NCI-H774 (cell line): Measurements from ENCODE around the gene ZNF836.

Experiments
- DNase-seq: peaks from one replicate; lab custom pipeline; 2025; lab: John Stamatoyannopoulos, UW

Gene ZNF836

DNA sequence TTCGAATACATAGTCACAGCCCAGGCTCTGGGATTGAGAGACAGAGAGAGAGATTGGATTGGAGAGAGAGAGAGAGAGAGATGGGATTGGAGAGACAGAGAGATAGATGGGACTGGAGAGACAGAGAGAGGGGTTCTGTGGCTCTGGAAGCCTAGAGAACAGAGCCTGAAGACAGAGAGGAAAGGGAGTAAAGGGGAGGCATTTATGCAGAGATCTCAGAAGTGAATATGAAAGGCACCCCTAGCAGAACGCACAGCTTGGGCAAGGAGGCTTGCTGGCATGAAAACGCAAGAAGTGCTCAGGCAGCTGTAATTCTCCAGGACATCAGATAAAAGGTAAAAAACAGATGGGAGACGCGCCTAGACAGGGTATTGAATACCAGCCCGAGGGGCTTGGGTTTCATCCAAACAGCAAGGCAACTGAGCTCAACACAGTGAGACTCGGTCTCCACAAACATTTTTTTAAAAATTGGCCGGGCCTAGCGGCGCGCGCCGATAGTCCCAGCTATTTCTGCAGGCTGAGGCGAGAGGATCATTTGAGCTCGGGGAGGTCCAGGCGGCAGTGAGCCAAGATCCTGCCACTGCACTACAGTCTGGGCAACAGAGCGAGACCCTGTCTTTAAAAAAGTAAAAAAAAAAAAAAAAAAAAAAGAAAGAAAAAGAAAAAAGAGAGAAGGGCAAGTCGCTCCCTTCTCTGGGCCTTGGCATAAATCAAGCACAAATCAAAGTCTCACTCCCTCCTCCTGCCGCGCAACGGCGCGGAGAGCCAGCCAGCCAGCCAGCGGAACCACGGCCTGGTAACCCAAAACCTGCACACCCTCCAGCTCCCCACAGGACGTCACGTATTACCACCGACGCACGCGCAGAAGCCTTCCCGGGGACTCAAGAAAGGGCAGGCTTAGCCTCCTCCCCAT is 17.7 kb upstream of the ZNF836 start:
- peak; percentile 59 for DNase-seq

GRCh38 chr19:52187407-52187806 is 16.0 kb upstream of the ZNF836 start:
- no peak for DNase-seq

DNA sequence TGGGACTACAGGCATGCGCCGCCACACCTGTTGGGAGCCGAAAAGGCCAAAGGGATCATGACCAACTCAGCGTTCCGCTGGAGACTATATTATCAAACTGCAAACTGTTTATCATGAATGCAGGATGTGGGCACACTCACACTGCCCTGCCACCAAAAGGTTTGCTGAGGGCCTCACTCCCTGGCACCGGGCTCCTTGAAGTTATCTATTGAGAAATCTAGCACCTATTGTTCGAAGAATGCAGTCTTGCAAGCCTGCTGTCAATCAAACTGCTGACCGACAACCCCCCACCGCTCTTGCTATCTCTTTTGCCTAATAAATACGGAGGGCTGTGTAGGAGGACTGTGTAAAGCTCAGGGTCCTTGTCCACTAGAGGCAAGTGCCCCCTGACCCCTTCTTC is 5.2 kb upstream of the ZNF836 start:
- no peak for DNase-seq

DNA sequence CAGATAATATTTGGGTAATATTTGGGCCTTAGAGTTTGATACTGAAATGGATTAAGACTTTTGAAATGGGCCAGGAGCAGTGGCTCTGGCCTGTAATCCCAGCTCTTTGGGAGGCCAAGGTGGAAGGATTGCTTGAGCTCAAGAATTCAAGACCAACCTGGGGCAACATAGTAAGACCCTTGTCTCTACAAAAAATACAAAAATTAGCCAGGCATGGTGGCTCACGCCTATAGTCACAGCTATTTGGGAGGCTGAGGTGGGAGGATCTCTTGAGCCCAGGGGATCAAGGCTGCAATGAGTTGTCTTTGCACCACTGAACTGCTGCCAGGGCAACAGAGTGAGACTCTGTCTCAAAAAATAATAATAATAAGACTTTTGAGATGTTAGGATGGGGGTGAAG is 926 bp upstream of the ZNF836 start:
- DNase-seq: no peak

GRCh38 chr19:52170863-52171320 is 529 bp downstream of the ZNF836 start:
- no peak for DNase-seq

DNA sequence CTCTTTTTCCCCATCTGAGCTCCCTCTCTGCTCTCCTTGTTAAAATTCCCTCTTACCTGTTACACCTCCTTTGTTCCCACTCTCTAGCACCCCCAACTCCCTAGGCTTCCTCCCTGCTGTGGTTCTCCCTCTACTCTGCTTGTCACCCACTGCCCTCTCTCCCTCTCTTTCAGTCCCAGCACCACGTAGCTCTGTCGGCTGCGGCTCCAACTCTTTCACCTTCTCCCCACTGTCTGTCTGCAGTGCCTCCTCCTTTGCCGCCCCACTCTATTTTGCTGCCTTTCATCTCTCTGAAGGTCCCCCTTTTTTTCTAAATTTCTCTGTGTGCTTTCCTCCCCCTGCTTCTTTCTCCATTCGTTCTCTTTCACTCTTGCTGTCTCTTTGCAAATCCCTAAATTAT is 1.1 kb downstream of the ZNF836 start:
- no peak for DNase-seq

GRCh38 chr19:52155596-52156359 is 15.6 kb downstream of the ZNF836 start:
- no peak for DNase-seq

DNA sequence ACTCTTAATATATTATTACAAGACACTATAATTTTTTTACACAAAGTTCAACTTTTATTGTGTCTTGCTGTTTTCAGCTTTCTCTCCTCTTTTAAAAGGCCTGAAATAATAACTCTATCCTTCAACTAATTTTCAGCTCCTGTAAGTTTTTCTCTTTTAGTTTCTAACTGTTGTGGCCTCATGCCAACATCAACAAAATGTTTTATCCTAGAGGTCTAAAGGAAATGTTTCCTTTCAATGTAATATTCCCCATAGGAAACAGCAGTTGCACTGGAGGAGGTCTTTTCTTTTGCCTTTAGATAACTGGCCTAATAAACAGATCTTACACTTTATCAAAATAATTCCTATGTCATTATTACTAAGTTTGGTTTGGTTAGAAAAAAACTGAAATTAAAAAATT is 23.2 kb downstream of the ZNF836 start:
- DNase-seq: no peak

- DNase-seq: no peak
These were observed 29.3 kb downstream of the ZNF836 start for GRCh38 chr19:52142001-52142595.

DNA sequence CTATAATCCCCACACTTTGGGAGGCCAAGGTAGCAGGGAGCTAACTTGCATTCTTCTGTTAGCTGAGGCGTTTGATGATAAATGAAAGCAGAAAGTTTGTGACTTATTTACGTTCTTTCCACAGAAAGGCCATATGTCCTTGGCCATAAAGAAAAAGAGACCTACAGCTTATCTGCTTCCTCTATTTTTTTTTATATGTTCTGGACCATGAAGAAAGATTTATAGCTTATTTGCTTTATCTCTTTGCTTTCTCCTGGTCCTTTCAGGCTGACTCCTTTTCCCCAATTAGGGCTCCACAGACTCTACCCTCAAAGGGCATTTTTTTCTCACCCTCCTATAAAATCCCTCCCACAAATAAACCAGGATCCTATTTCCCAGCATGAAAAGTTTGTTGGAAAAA is 30.2 kb downstream of the ZNF836 start:
- no peak for DNase-seq

- DNase-seq: peak; percentile 32
These were observed 31.2 kb downstream of the ZNF836 start for GRCh38 chr19:52140032-52140710.

- DNase-seq: peak; percentile 94
These were observed 32.0 kb downstream of the ZNF836 start, which contains the start of gene ZNF616 for GRCh38 chr19:52139252-52140031. ZNF616 (minus strand) TSS chr19:52139938; CDS start chr19:52130512, 9,426 bp downstream.

DNA sequence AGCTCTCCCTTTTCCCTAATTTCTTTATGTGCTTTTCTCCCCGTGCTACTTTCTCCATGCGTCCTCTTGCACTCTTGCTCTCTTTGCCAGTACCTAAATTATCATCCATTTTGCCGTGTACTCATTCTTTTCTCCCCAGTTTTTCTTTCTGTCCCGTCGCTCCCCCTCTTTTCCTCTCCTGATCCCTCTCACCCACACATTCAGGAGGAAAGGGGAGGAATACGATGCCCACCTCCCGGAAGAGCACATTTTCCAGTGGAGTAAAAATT is 32.5 kb downstream of the ZNF836 start:
- DNase-seq: no peak

DNA sequence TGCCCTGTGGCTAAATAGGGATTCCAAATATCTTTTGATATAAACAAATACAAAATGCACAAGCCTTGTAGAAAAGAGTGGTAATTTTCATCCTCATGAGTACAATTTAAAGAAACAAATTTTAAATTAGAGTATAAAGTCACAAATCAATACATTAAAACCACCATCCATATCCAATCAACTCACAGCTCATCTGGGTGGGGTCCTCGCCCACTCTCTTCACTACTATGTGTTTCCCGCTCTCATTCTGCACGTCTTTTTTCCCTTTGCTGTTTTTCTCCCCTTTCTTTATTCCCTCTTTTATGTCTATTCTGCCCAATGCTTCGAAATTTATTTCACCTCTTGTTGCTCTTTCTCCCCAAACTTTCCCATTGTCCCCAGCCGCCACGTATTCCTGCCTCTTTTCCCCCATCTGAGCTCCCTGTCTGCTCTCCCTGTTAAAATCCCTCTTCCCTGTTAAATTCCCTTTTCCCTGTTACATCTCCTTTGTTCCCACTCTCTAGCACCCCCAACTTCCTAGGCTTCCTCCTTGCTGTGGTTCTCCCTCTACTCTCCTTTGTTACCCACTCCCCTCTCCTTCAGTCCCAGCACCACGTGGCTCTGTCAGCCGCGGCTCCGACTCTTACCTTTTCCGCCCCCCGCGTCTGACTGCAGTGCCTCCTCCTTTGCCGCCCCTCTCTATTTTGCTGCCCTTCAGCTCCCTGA is 33.0 kb downstream of the ZNF836 start:
- DNase-seq: peak; percentile 13

GRCh38 chr19:52120286-52120685 is 51.1 kb downstream of the ZNF836 start:
- DNase-seq: no peak

- DNase-seq: no peak
These were observed 55.8 kb downstream of the ZNF836 start for GRCh38 chr19:52115526-52116053.

DNA sequence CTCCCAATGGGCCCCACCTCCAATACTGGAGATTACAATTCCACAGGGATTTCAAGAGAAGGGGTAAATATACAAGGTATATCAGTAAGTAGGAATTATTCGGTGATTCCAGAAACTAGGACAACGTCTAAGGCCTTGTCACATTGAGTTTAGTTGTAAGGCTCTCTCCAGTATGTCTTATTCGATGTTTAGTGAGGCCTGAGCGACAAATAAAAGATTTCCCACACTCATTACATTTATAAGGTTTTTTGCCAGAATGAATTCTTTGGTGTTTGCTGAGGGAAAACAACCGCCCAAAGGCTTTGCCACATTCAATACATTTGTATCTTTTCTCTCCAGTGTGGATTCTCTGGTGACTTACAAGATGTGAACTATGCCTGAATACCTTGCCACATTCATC is 56.7 kb downstream of the ZNF836 start:
- DNase-seq: no peak

- DNase-seq: no peak
These were observed 58.8 kb downstream of the ZNF836 start for GRCh38 chr19:52112624-52113023.

GRCh38 chr19:52110780-52111179 is 60.6 kb downstream of the ZNF836 start:
- DNase-seq: no peak
